Measurements from ENCODE around the gene FRMD8. TPM values are rescaled to one million over a fixed set of nuclear protein-coding genes. Genes with fewer than 3 reads are reported as not detected.

Gene FRMD8
- total RNA-seq, 6 experiments from 2014 or later, result 22.4 to 28.5 (median 27.1) TPM

DNA sequence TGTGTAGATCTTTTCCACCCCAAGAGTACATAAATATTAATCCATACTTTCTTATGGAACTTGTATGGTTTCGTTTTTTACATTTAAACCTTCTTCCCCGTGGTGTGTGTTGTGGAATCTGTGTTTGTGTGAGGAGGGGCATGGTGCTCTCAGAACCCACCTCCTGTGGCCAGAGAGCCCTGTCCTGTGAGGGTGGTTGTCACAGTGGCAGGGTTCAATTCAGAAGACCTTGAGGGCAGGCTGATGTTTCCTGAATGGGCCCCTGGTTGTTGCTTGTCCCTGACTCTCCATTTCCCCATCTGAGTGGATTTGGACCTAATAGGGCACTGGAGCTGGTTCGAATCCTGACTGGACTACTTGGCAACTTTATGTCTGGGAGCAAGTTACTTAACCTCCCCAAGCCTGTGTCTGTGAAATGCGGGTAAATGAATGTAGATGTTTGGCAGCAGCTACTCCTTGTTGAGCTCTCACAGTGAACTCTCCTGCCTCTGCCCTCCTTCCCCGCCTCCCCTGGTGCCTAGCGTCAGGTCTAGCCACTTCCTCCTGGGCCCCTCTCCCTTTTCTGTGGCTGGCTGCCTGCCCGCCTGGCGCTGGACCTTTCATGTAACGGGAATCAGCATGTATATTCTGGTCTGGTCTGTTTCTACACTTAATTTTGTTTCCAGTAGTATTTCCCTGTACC lies 43.4 kb downstream of the FRMD8 start:
- Mint-ChIP-seq H3K9me3 (peaks cover 95% of the 10 kb centered on the region), H3K4me1 (ENCODE audit: low read depth) (peaks cover 88% of the 10 kb centered on the region), H3K4me3 (peak overlapping the region; percentile 99), H3K36me3 (ENCODE audit: low read depth) (peaks cover 73% of the 10 kb centered on the region), H3K27me3 (ENCODE audit: insufficient read depth) (peaks cover 98% of the 10 kb centered on the region), H3K27ac (peak overlapping the region; percentile 98)
- TF ChIP-seq, protein P1, sequence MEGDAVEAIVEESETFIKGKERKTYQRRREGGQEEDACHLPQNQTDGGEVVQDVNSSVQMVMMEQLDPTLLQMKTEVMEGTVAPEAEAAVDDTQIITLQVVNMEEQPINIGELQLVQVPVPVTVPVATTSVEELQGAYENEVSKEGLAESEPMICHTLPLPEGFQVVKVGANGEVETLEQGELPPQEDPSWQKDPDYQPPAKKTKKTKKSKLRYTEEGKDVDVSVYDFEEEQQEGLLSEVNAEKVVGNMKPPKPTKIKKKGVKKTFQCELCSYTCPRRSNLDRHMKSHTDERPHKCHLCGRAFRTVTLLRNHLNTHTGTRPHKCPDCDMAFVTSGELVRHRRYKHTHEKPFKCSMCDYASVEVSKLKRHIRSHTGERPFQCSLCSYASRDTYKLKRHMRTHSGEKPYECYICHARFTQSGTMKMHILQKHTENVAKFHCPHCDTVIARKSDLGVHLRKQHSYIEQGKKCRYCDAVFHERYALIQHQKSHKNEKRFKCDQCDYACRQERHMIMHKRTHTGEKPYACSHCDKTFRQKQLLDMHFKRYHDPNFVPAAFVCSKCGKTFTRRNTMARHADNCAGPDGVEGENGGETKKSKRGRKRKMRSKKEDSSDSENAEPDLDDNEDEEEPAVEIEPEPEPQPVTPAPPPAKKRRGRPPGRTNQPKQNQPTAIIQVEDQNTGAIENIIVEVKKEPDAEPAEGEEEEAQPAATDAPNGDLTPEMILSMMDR (IDR thresholded peaks at IDR 0.05), result no peak
- DNase-seq, result peak; percentile 72

DNA sequence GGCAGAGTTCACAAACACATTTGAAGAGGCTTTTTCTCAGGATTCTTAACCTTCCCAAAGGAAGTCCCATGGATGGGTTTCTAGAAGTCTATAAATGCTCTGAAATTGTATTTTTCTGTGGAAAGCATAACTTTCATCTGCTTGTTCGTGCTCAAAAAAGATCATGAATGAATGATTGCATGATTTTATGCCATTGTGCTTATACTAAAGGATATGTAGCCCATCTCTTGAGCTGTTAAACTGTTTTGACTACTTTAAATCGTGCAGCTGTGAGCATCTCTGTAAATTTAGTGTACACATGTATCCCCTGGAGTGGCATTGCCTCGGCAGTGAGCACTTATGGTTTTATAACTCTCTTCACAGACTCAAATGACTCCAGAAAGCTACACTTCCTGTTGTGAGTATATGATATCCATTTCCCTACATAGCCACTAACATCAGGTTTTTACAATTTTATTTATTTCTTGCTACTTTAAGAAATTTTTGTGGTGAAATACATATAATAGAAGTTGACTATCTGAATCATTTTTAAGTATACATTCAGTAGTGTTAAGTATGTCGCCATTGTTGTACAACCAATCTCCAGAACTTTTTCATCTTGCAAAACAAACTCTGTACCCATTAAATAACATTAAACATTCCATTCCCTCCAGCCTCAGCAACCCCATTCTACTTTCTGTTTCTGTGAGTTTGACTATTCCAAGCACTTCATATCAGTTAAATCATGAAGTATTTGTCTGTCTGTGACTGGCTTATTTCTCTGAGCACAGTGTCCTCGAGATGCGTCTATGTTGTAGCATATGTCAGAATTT lies 44.2 kb downstream of the FRMD8 start:
- Mint-ChIP-seq H3K27me3 (ENCODE audit: insufficient read depth) (peaks cover 98% of the 10 kb centered on the region), H3K27ac (peak overlapping the region; percentile 98), H3K36me3 (ENCODE audit: low read depth) (peaks cover 73% of the 10 kb centered on the region), H3K4me1 (ENCODE audit: low read depth) (peaks cover 95% of the 10 kb centered on the region), H3K9me3 (peaks cover 95% of the 10 kb centered on the region), H3K4me3 (peak overlapping the region; percentile 99)
- TF ChIP-seq, protein P1 (IDR thresholded peaks at IDR 0.05), result no peak
- peak; percentile 48 for DNase-seq

DNA sequence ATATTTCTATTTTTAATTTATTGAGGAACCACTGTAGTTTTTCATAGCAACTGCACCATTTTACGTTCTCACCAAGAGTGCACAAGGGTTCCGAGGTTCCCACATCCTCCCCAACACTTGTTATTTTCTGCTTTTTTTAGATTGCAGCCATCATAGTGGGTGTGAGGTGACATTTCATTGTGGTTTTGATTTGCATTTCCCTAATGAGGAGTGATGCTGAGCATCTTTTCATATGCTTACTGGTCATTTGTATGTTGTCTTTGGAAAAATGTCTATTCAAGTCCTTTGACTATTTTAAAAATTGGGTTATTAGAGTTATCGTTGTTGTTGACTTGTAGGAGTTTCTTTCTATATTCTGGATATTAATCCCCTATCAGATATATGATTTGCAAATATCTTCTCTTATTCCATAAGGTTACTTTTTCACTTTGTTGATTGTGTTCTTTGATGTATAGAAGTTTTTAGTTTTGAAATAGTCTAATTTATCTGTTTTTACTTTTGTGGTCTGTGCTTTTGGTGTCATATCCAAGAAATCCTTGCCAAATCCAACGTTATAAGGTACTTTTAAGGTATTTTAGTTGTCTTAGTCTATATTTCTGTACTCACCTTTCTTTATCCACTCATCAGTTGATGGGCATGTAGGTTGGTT lies 45.1 kb downstream of the FRMD8 start:
- Mint-ChIP-seq H3K4me1 (ENCODE audit: low read depth) (peaks cover 96% of the 10 kb centered on the region), H3K27me3 (ENCODE audit: insufficient read depth) (peaks cover 98% of the 10 kb centered on the region), H3K36me3 (ENCODE audit: low read depth) (peaks cover 70% of the 10 kb centered on the region), H3K27ac (peak overlapping the region; percentile 98), H3K9me3 (peaks cover 95% of the 10 kb centered on the region), H3K4me3 (peak overlapping the region; percentile 99)
- TF ChIP-seq, protein P1 (IDR thresholded peaks at IDR 0.05), result no peak
- DNase-seq, result peak; percentile 27

DNA sequence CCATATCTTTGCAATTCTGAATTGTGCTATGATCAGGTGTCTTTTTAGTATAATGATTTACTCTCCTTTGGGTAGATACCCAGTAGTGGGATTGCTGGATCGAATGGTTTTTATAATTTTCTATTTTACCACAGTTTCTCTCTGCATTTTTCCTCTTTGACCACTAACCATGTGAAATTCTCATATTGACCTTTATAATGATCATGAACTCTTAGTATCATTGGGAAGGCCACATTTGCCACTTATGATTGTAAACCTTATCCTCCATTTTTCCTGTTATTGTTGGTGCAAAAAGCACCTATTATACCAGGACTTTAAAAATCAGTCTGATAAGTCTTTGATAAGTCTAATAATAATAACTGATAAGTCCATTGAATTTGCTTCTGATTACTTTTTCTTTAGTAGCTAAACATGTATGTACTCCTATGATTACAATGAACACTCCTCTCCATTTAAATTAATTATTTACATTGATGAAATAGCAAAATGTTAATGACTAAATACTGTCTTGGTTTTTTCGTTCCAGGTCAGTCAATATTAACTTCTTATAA lies 45.7 kb downstream of the FRMD8 start:
- Mint-ChIP-seq H3K4me3 (peak overlapping the region; percentile 99), H3K4me1 (ENCODE audit: low read depth) (peaks cover 94% of the 10 kb centered on the region), H3K9me3 (peaks cover 91% of the 10 kb centered on the region), H3K36me3 (ENCODE audit: low read depth) (peaks cover 68% of the 10 kb centered on the region), H3K27me3 (ENCODE audit: insufficient read depth) (peaks cover 96% of the 10 kb centered on the region), H3K27ac (peak overlapping the region; percentile 98)
- TF ChIP-seq, protein P1 (IDR thresholded peaks at IDR 0.05), result no peak
- DNase-seq, result no peak

All from HFFc6 (cell line).